Erythroblast (primary cell): ENCODE data around the gene PRPF39.
A peak's percentile ranks its signal among the peaks of the same experiment; 100 is the strongest.

Experiments used
- DNase-seq, 2 experiments: peaks; one replicate each; lab custom pipeline; 2025; lab: John Stamatoyannopoulos, UW
- GATA1 ChIP-seq: IDR thresholded peaks from 2 replicates; pipeline ENCODE4 v1.6.1; 2011; ENCODE audit warnings: low read depth, mild to moderate bottlenecking, control low read depth, low read length, moderate library complexity
- POLR2A ChIP-seq: IDR thresholded peaks from 2 replicates; pipeline ENCODE4 v1.6.1; 2011; ENCODE audit warnings: mild to moderate bottlenecking, low read length

Gene PRPF39

GRCh38 chr14:45083976-45084722 lies at the start of gene PRPF39:
TSS of gene PRPF39 (plus strand) at chr14:45084116. CDS start at chr14:45095240, 11,124 bp downstream.
- DNase-seq, result peak; percentile 94 to 96
- TF ChIP-seq POLR2A (peak; percentile 88), GATA1 (no peak)

- TF ChIP-seq GATA1, result no peak
- no peak for TF ChIP-seq POLR2A
- no peak for DNase-seq
Measured at GRCh38 chr14:45034730-45035129, 49.2 kb upstream of the PRPF39 start.

DNA sequence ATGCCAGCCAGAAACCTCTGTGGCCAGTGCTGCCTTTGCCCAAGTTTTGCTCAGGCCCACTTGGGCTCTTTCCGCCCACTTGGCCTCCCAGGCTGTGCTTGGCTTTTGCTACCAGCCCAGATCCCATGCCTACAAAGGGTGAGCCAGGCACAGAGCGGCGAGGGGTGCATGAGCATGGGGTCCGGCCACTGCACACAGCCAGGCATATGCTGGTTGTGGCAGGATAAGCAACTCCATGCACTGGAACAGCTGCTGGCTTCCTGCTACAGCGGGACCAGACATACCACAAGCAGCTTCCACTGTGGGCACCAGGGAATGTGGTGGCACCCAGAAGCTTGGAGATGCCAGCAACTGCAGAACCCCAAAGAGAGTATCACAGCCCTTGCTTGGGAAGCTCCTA lies 45.7 kb upstream of the PRPF39 start:
- DNase-seq, result peak in 1 of 2 experiments; percentile 12
- TF ChIP-seq GATA1, result no peak
- no peak for TF ChIP-seq POLR2A

DNA sequence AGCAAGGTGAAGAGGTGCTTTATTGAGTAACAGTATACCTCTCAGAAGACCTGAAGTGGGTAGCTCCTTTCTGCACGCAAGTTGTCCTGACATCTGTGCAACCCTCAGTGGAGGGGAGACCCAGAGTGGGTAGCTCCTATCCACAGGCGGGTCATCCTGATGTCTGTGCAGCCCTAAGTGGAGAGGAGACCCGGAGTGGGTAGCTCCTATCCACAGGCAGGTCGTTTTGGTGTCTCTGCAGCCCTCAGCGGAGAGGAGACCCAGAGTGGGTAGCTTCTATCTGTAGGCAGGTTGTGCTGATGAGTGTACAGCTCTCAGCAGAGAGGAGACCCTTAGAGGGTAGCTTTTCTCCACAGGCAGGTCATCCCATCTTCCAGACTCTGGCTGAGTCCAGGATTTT lies 45.1 kb upstream of the PRPF39 start:
- peak; percentile 26 to 73 for DNase-seq
- TF ChIP-seq POLR2A (no peak), GATA1 (no peak)

GRCh38 chr14:45039390-45039789 lies 44.5 kb upstream of the PRPF39 start:
- TF ChIP-seq GATA1 (no peak), POLR2A (no peak)
- DNase-seq, result no peak

DNA sequence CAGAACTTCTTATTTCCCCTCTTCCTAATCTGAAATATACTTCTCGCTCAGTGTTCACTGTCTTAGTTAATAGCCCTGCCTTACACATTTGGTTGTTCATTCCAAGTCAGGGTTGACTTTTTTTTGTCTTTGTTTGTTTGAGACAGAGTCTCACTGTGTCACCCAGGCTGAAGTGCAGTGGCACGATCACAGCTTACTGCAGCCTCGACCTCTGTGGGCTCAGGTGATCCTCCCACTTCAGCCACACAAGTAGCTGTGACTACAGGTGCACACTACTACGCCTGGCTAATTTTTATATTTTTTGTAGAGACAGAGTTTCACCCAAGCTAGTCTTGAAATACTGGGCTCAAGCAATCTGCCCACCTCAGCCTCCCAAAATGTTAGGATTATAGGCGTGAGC lies 42.3 kb upstream of the PRPF39 start:
- no peak for DNase-seq
- TF ChIP-seq POLR2A (no peak), GATA1 (no peak)

DNA sequence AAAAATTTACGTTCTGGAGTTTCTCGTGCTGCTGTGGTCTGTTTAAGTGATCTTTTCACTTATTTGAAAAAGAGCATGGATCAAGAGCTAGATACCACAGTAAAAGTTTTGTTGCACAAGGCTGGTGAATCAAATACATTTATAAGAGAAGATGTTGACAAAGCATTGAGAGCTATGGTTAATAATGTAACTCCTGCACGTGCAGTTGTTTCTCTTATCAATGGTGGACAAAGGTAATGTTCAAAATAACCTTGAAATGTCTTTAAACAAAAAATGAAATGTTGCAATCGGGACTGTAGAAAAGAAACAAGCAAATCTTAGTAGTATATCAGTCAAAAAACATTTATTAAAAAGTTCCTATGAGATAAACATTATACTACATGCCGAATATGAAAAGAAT lies 39.3 kb upstream of the PRPF39 start:
- DNase-seq, result no peak
- TF ChIP-seq POLR2A, result no peak
- TF ChIP-seq GATA1, result no peak

DNA sequence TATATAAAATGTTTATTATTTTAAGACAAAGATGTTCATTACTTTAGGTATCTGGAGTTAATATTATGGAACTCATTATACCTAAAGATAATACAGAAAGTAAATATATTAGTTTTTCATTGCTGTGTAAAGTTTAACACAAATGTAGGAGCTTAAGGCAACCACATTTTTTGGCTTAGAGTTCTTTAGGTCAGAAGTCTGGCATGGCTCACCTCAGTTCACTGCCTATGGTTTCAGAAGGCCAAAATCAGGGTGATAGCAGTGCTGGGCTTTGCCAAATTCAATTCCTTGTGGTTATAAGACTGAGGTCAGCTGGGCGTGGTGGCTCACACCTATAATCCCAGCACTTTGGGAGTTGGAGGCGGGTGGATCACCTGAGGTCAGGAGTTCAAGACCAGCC lies 35.5 kb upstream of the PRPF39 start:
- TF ChIP-seq GATA1 (no peak), POLR2A (no peak)

GRCh38 chr14:45051180-45051579 lies 32.7 kb upstream of the PRPF39 start:
- no peak for DNase-seq

More for the DNA sequence above, 35.5 kb upstream of the PRPF39 start:
- DNase-seq, result no peak

GRCh38 chr14:45051896-45052295 lies 32.0 kb upstream of the PRPF39 start:
- no peak for DNase-seq
- TF ChIP-seq GATA1 (no peak), POLR2A (no peak)

More at GRCh38 chr14:45051180-45051579, 32.7 kb upstream of the PRPF39 start:
- TF ChIP-seq POLR2A (no peak), GATA1 (no peak)

DNA sequence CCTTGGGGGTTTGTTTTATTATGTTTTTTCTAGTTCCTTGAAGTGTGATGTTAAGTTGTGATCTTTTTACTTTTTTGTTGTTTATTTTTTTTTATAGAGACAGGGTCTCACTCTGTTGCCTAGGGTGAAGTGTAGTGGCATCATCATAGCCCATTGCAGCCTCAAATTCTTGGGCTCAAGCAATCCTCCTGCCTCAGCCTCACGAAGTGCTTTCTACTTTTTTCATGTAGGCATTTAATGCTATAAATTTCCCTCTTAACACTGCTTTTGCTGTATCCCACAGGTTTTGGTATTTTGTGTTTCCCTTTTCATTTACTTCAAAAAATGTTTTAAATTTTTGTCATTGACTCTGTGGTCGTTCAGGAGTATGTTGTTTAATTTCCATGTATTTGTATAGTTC lies 26.6 kb upstream of the PRPF39 start:
- TF ChIP-seq GATA1, result no peak
- no peak for TF ChIP-seq POLR2A
- DNase-seq, result no peak

- TF ChIP-seq POLR2A (no peak), GATA1 (no peak)
Measured at GRCh38 chr14:45057881-45058364, 26.0 kb upstream of the PRPF39 start.

DNA sequence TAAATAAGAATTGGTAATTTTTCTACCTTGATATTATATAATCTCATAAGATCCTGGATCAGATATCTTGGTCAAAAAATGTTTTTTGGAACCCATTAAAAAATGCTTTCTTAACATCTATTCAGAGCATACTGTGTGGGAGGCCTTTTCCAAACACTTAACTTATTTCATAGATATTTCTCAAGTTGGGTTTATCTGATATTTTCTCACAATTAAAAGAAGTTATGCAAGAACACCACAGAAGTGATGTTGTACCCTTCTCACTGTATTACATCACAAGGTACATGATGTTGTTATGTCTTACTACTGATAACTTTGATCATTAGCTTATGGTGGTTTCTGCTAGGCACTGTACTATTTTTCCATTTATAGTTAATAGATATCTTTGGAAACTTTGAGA lies 23.4 kb upstream of the PRPF39 start:
- TF ChIP-seq POLR2A (no peak), GATA1 (no peak)
- no peak for DNase-seq

More at GRCh38 chr14:45057881-45058364, 26.0 kb upstream of the PRPF39 start:
- DNase-seq, result no peak

- TF ChIP-seq POLR2A (no peak), GATA1 (no peak)
- DNase-seq, result no peak
Measured at GRCh38 chr14:45065540-45065939, 18.4 kb upstream of the PRPF39 start.

GRCh38 chr14:45065956-45066355 lies 18.0 kb upstream of the PRPF39 start:
- TF ChIP-seq POLR2A (no peak), GATA1 (no peak)
- DNase-seq, result no peak
